HepG2 (cell line): ENCODE measurements around the gene CAT. TPM values are rescaled to one million over a fixed set of nuclear protein-coding genes. Genes with fewer than 3 reads are reported as not detected.

Experiments
- CBX1 ChIP-seq: IDR thresholded peaks from one replicate; pipeline ENCODE4 v1.6.1; 2016; ENCODE audit warnings: antibody characterized with exemption, low read depth
- CEBPB ChIP-seq: IDR thresholded peaks from 2 replicates; pipeline ENCODE4 v1.6.1; 2011; ENCODE audit warnings: low read depth, low read length, improper control_type of control experiment, borderline replicate concordance
- CREM ChIP-seq, 2 experiments: sonication (generic) in 1 of 2; formaldehyde crosslinking in 1 of 2; IDR thresholded peaks; 2 replicates each; pipeline versions ENCODE4 v1.4.0 to v1.6.1; 2016 to 2020; ENCODE audit warnings: antibody characterized with exemption in 1 of 2, mild to moderate bottlenecking in 1 of 2, missing genetic modification reagents in 1 of 2
- DMAP1 ChIP-seq: IDR thresholded peaks from 2 replicates; pipeline ENCODE4 v1.6.1; 2016
- DPF2 ChIP-seq: sonication (generic); formaldehyde crosslinking; IDR thresholded peaks from 2 replicates; pipeline ENCODE4 v1.4.0; 2020; ENCODE audit warnings: mild to moderate bottlenecking, low read depth, missing genetic modification reagents, borderline replicate concordance
- EHMT2 ChIP-seq: fragments of 200-600 bp; sonication (generic); IDR thresholded peaks from 2 replicates; pipeline ENCODE4 v1.7.0; 2017; ENCODE audit warnings: antibody characterized with exemption, low read depth, low read length, borderline replicate concordance
- FOXK2 ChIP-seq: fragments of 450-650 bp; IDR thresholded peaks from 2 replicates; pipeline ENCODE4 v1.6.1; 2016
- GATA4 ChIP-seq: sonication (generic); IDR thresholded peaks from 2 replicates; pipeline ENCODE4 v1.6.1; 2016; ENCODE audit warnings: antibody characterized with exemption, low read depth, borderline replicate concordance
- HOXA5 ChIP-seq: sonication (generic); formaldehyde crosslinking; IDR thresholded peaks from 2 replicates; pipeline ENCODE4 v1.4.0; 2020; ENCODE audit warnings: missing genetic modification reagents
- KLF15 ChIP-seq: sonication (generic); formaldehyde crosslinking; IDR thresholded peaks from 2 replicates; pipeline ENCODE4 v1.8.1; 2023; ENCODE audit warnings: borderline replicate concordance, mild to moderate bottlenecking, inconsistent platforms, missing genetic modification reagents, mixed read lengths
- KLF16 ChIP-seq, 2 experiments: sonication (generic) in 1 of 2; formaldehyde crosslinking in 1 of 2; IDR thresholded peaks; 2 replicates each; pipeline versions ENCODE4 v1.6.1 to v1.8.0; 2016 to 2023; ENCODE audit warnings: missing genetic modification reagents in 2 of 2, missing compliant biosample characterization in 1 of 2
- MAFK ChIP-seq, 2 experiments: IDR thresholded peaks in 1 of 2; conservative IDR thresholded peaks in 1 of 2; 2 replicates each; pipeline ENCODE4 v1.6.1; 2011; ENCODE audit warnings: improper control_type of control experiment in 2 of 2, low read length in 2 of 2
- MXI1 ChIP-seq: IDR thresholded peaks from 3 replicates; pipeline ENCODE4 v1.6.1; 2012; ENCODE audit warnings: low read depth, low read length, inconsistent platforms, borderline replicate concordance
- NFYB ChIP-seq: sonication (generic); formaldehyde crosslinking; IDR thresholded peaks from 2 replicates; pipeline ENCODE4 v1.4.0; 2020; ENCODE audit warnings: missing genetic modification reagents
- NONO ChIP-seq, 2 experiments: fragments of 450-650 bp in 1 of 2; sonication (generic) in 1 of 2; formaldehyde crosslinking in 1 of 2; IDR thresholded peaks in 1 of 2; conservative IDR thresholded peaks in 1 of 2; 2 replicates each; pipeline versions ENCODE4 v1.6.1 to v1.8.0; 2017 to 2022; ENCODE audit warnings: mild to moderate bottlenecking in 1 of 2, missing genetic modification reagents in 1 of 2, moderate library complexity in 1 of 2
- PAWR ChIP-seq: sonication (generic); formaldehyde crosslinking; IDR thresholded peaks from 2 replicates; pipeline ENCODE4 v1.4.0; 2020; ENCODE audit warnings: missing genetic modification reagents, mild to moderate bottlenecking, borderline replicate concordance
- RORA ChIP-seq: sonication (generic); formaldehyde crosslinking; IDR thresholded peaks from 2 replicates; pipeline ENCODE4 v1.5.0; 2020; ENCODE audit warnings: mild to moderate bottlenecking, missing genetic modification reagents, moderate library complexity
- SMYD3 ChIP-seq: sonication (generic); formaldehyde crosslinking; IDR thresholded peaks from 2 replicates; pipeline ENCODE4 v1.8.1; 2023; ENCODE audit warnings: mild to moderate bottlenecking, missing genetic modification reagents
- ZKSCAN1 ChIP-seq: fragments of 150-350 bp; IDR thresholded peaks from 2 replicates; pipeline ENCODE4 v1.6.1; 2014; ENCODE audit warnings: low read length
- ZNF101 ChIP-seq: sonication (generic); formaldehyde crosslinking; IDR thresholded peaks from 2 replicates; pipeline ENCODE4 v1.4.0; 2020; ENCODE audit warnings: mild to moderate bottlenecking, low read depth, missing genetic modification reagents, borderline replicate concordance
- ZNF12 ChIP-seq: sonication (generic); formaldehyde crosslinking; IDR thresholded peaks from 2 replicates; pipeline ENCODE4 v1.5.0; 2020; ENCODE audit warnings: missing genetic modification reagents
- ZNF17 ChIP-seq: sonication (generic); formaldehyde crosslinking; IDR thresholded peaks from 2 replicates; pipeline ENCODE4 v1.5.0; 2020; ENCODE audit warnings: mild to moderate bottlenecking, missing genetic modification reagents
- ZNF274 ChIP-seq: sonication (generic); formaldehyde crosslinking; IDR thresholded peaks from 2 replicates; pipeline ENCODE4 v1.5.1; 2020; ENCODE audit warnings: mild to moderate bottlenecking, missing genetic modification reagents
- ZNF446 ChIP-seq: sonication (generic); formaldehyde crosslinking; IDR thresholded peaks from 2 replicates; pipeline ENCODE4 v1.5.0; 2020; ENCODE audit warnings: mild to moderate bottlenecking, missing genetic modification reagents
- ZNF546 ChIP-seq: sonication (generic); formaldehyde crosslinking; conservative IDR thresholded peaks from 2 replicates; pipeline ENCODE4 v1.8.1; 2023; ENCODE audit warnings: mild to moderate bottlenecking, missing genetic modification reagents
- ZNF605 ChIP-seq: sonication (generic); formaldehyde crosslinking; IDR thresholded peaks from 2 replicates; pipeline ENCODE4 v1.8.0; 2022; ENCODE audit warnings: mild to moderate bottlenecking, missing genetic modification reagents
- ZNF724P ChIP-seq: sonication (generic); formaldehyde crosslinking; IDR thresholded peaks from 2 replicates; pipeline ENCODE4 v1.8.0; 2022; ENCODE audit warnings: missing genetic modification reagents, borderline replicate concordance
- ZNF746 ChIP-seq: sonication (generic); formaldehyde crosslinking; IDR thresholded peaks from 2 replicates; pipeline ENCODE4 v1.8.0; 2022; ENCODE audit warnings: mild to moderate bottlenecking, missing genetic modification reagents
- polyA plus RNA-seq, 8 experiments: library from polyadenylated mRNA; depleted of rRNA in 3 of 8; stranded (reverse) in 7 of 8; unstranded in 1 of 8; fragments of >200 nt; fragmentation: Illumina TruSeq in 4 of 8; extraction: Trizol in 4 of 8; gene quantifications; 2 replicates each; pipeline versions ENCODE4 v1.2.1 to v1.2.3, GENCODE V29; 2011 to 2016; ENCODE audit warnings: low read depth in 4 of 8, missing spikeins in 1 of 8, mixed read lengths in 1 of 8; ENCODE audit not compliant: insufficient read depth in 1 of 8
- total RNA-seq, 5 experiments: library from RNA; depleted of rRNA; stranded (reverse); fragments of >200 nt; fragmentation: Illumina TruSeq; extraction: Trizol; gene quantifications; 2 replicates each; pipeline ENCODE4 v1.2.3, GENCODE V29; 2016; ENCODE audit warnings: low read depth in 1 of 5
- TF ChIP-seq, protein P1 (sequence below): sonication (generic); formaldehyde crosslinking; IDR thresholded peaks from 2 replicates; pipeline ENCODE4 v1.5.0; 2020; ENCODE audit warnings: mild to moderate bottlenecking, missing genetic modification reagents
- TF ChIP-seq, protein P2 (sequence below): IDR thresholded peaks from 2 replicates; pipeline ENCODE4 v1.6.1; 2016; ENCODE audit warnings: missing compliant biosample characterization, missing genetic modification reagents, borderline replicate concordance

Gene CAT
- total and polyA plus RNA-seq, 2 of the 13 experiments (the other 11 are each of a cell fraction or from before 2014, with no cell fraction given), result 107 to 136 TPM

DNA sequence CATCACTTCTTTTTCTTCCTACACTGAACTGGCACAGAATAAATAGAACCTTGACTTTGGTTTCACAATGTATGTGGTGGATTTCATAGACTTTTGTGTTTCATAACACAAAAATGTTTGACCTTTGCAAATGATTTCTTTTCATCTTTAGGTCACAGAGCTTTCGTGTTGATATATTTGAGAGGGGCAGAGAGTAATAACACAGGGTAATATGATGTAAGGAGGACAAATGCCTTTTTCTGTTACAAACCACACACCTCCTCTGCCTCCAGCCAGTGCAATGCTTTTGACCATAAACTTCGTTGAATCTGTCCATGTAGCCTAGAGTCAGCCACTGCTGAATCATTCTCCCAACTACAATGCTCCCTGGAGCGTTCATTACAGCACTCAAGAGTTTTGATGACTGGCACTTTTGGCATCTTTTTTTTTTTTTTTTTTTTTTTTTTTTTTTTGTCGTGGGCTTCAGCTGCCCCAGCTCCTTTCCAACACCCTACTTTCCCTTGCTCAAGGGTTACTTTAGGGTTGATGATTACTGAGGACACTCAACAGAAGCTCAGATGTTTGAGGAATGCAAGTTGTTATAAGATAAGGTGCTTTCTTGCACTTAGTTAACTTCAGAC lies 11.4 kb upstream of the CAT start (continued):
- no peak for TF ChIP-seq KLF15
- no peak for TF ChIP-seq HOXA5 (CRISPR knock-in tag)
- peak; percentile 83 to 97 for TF ChIP-seq MAFK (conservative IDR thresholded peaks at IDR 0.05 in 1 of 2, IDR thresholded peaks at IDR 0.05 in 1 of 2; ENCODE audit: low read length in 2 of 2)
- no peak for TF ChIP-seq ZNF17
- no peak for TF ChIP-seq MXI1
- no peak for TF ChIP-seq ZKSCAN1
- peak; percentile 91 for TF ChIP-seq CEBPB
- no peak for TF ChIP-seq ZNF446 (CRISPR knock-in tag)
- no peak for TF ChIP-seq NONO (IDR thresholded peaks at IDR 0.05)
- peak; percentile 36; the same call in 1 of the 2 replicates for TF ChIP-seq NONO (CRISPR knock-in tag; conservative IDR thresholded peaks at IDR 0.05)
- TF ChIP-seq, protein P1, sequence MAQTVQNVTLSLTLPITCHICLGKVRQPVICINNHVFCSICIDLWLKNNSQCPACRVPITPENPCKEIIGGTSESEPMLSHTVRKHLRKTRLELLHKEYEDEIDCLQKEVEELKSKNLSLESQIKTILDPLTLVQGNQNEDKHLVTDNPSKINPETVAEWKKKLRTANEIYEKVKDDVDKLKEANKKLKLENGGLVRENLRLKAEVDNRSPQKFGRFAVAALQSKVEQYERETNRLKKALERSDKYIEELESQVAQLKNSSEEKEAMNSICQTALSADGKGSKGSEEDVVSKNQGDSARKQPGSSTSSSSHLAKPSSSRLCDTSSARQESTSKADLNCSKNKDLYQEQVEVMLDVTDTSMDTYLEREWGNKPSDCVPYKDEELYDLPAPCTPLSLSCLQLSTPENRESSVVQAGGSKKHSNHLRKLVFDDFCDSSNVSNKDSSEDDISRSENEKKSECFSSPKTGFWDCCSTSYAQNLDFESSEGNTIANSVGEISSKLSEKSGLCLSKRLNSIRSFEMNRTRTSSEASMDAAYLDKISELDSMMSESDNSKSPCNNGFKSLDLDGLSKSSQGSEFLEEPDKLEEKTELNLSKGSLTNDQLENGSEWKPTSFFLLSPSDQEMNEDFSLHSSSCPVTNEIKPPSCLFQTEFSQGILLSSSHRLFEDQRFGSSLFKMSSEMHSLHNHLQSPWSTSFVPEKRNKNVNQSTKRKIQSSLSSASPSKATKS (CRISPR knock-in tag), result no peak
- TF ChIP-seq NFYB (CRISPR knock-in tag), result no peak
- no peak for TF ChIP-seq ZNF101 (CRISPR knock-in tag)
- no peak for TF ChIP-seq PAWR (CRISPR knock-in tag)
- no peak for TF ChIP-seq ZNF746 (CRISPR knock-in tag)
- TF ChIP-seq DMAP1 (CRISPR knock-in tag), result no peak
- TF ChIP-seq GATA4, result 0 out of 2 replicates have a peak, but pooled peaks have one; percentile 26
- TF ChIP-seq RORA (CRISPR knock-in tag), result no peak
- TF ChIP-seq CREM (IDR thresholded peaks at IDR 0.05), result peak; percentile 85
- TF ChIP-seq CREM (CRISPR knock-in tag; IDR thresholded peaks at IDR 0.05), result no peak
- TF ChIP-seq, protein P2, sequence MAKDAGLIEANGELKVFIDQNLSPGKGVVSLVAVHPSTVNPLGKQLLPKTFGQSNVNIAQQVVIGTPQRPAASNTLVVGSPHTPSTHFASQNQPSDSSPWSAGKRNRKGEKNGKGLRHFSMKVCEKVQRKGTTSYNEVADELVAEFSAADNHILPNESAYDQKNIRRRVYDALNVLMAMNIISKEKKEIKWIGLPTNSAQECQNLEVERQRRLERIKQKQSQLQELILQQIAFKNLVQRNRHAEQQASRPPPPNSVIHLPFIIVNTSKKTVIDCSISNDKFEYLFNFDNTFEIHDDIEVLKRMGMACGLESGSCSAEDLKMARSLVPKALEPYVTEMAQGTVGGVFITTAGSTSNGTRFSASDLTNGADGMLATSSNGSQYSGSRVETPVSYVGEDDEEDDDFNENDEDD, result 0 out of 2 replicates have a peak, but pooled peaks have one; percentile 20
- TF ChIP-seq FOXK2, result peak; percentile 92
- TF ChIP-seq ZNF605 (CRISPR knock-in tag), result no peak
- TF ChIP-seq SMYD3, result no peak
- no peak; the same call in 1 of the 2 replicates for TF ChIP-seq EHMT2
- no peak for TF ChIP-seq ZNF724P (CRISPR knock-in tag)
- TF ChIP-seq ZNF12 (CRISPR knock-in tag), result peak; percentile 57; the same call in 1 of the 2 replicates
- TF ChIP-seq KLF16 (CRISPR knock-in tag; IDR thresholded peaks at IDR 0.05), result peak in 1 of 2 experiments; percentile 90; a peak in 1 of 4 replicates
- peak; percentile 41; the same call in 1 of the 2 replicates for TF ChIP-seq DPF2 (CRISPR knock-in tag)
- TF ChIP-seq CBX1, result no peak
- no peak for TF ChIP-seq ZNF546 (CRISPR knock-in tag)
- no peak for TF ChIP-seq ZNF274 (CRISPR knock-in tag)
